HK-2 (cell line): ENCODE data around the gene SGSM2.
A peak's percentile ranks its signal among the peaks of the same experiment; 100 is the strongest.
"Not testable (repeated sequence)": the region's sequence is repeated elsewhere in the genome, so short reads cannot be mapped to it uniquely, and the experiment has no call there.

Experiments used
- DNase-seq: peaks from one replicate; pipeline ENCODE4 v3.0.0-alpha.2; 2018; ENCODE audit not compliant: unreplicated experiment

Gene SGSM2, protein sequence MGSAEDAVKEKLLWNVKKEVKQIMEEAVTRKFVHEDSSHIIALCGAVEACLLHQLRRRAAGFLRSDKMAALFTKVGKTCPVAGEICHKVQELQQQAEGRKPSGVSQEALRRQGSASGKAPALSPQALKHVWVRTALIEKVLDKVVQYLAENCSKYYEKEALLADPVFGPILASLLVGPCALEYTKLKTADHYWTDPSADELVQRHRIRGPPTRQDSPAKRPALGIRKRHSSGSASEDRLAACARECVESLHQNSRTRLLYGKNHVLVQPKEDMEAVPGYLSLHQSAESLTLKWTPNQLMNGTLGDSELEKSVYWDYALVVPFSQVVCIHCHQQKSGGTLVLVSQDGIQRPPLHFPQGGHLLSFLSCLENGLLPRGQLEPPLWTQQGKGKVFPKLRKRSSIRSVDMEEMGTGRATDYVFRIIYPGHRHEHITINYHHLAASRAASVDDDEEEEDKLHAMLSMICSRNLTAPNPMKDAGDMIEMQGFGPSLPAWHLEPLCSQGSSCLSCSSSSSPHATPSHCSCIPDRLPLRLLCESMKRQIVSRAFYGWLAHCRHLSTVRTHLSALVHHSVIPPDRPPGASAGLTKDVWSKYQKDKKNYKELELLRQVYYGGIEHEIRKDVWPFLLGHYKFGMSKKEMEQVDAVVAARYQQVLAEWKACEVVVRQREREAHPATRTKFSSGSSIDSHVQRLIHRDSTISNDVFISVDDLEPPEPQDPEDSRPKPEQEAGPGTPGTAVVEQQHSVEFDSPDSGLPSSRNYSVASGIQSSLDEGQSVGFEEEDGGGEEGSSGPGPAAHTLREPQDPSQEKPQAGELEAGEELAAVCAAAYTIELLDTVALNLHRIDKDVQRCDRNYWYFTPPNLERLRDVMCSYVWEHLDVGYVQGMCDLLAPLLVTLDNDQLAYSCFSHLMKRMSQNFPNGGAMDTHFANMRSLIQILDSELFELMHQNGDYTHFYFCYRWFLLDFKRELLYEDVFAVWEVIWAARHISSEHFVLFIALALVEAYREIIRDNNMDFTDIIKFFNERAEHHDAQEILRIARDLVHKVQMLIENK

DNA sequence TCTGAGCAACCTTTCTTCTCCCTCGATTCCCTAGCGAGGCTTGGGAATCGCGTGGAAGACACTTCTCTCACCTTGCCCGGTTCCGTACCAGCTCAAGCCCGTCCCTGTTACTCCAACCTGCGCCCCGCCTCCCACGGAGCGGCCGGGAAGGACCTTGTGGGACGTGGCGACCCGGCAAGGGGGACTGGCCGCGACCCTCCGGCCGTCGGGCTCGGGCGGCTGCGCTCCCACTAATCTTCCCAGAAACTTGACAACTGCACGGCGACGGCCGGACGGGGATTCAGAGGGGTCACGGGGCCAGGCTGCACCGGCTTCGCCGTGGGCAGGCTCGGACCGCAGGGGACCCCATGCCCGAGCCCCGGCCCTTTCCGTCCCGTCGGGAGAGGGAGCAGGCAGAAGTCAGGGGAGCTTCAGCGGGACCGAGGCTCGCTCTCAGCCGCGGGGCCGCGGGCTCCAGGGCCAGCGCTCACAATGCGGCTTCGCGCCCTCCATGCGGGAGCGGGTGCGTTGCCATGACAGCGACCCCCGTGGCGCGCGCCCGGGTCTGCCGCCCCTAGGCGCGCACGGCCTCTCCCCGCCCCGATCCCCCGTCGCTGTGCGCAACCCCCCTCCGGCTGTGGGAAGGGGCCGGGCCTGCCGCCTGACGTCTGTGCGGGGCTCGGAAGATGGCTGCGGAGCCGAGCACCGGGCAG lies at the start of gene SGSM2:
SGSM2 (plus strand) TSS at position 650 of the 692 bp plus-strand sequence. CDS start 188 bp downstream, outside the sequence.
- peak; percentile 56 for DNase-seq

DNA sequence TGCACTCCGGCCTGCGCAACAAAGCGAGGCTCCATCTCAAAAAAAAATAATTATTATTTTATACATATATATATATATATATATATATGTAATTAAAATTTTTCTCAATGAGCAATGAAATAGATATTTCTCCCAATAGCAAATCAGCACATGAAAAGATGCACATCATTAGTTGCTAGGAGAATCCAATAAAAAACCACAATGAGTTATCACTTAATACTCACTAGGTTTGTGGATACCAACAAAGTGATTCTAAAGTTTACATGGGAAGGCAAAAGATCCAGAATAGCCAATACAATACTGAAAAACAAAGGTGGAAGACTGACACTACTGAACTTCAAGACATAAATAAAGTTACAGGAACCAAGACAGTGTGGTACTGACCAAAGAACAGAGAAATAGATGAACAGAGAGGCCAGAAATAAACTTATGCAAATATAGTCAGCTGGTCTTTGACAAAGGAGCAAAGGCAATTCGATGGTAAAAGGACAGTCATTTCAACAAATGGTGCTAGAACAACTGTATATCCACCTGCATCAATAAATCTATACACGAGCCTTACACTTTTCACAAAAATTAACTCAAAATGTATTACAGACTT lies 47.3 kb upstream of the SGSM2 start:
- DNase-seq = no peak

DNA sequence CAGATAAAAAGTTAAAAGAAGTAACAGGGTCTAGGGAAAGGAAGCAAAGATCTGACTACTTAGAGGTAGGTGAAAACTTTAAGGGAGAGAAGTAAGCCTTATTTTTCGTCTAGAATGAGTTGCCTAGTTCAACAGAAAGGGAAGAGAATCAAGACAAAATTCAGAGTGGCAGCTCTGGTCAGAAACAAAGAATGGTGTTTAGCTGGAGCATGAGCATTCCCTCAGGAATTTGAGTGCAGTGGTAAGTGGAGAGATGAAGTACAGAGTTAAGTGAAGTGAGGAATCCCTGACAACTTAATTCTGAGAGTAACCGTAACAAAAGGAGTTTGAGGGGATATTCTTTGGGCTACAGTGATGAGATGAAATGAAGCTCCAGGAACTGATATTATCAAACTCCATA lies 45.2 kb upstream of the SGSM2 start:
- DNase-seq = no peak

DNA sequence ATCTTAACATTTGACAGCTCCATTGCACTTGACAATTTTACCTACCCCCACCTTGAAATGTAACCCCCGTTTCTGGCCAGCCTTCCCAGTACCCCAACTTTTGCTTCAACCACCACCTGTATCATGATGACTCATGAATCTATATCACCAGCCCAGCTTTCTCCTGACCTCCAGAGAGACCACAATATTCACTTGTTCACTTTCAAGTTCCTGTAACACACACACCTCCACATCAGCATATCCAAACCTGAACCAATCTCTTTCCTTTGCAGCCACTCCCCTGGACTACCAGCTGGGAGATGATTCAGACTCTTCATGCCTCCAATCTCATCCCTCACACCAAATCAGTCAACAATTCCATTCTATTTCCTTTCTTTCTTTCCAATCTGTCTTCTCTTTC lies 41.7 kb upstream of the SGSM2 start:
- DNase-seq = no peak

DNA sequence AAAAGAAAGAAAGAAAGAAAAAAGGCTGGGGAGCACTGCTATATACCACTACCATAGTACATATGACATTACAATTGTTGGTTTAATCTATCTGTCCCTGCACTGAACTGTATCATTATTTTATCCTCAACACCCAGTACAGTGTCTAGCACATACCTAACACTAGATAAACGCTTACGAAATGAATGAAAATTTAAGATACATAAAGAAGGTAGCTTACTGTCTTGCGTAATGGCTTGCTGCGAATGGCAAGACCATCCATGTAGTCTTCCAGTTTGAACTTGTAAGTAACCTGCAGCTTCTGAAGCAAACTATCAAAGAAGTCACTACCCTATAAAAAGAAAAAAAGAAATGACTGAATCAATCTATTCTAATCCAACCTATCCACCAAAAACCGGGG lies 40.3 kb upstream of the SGSM2 start:
- DNase-seq = no peak

DNA sequence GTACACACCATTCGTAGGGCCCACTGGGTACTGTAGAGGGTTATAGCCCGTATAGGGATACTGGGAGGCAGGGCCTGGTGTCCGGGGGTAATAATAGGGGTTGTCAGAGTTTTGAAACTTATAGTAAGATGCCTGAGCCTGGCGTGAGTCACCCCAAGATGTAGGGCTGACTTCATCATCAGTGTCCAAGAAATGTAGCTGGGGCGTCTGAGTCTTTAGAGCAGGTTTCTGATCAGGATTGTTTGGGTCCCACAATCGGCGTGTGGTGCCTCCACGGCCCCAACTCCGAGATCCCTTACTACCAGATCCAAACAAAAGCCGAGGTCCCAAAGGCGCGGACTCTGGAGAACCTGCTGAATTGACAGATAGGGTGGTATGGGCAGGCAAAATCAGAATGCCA lies 38.2 kb upstream of the SGSM2 start:
- DNase-seq = no peak

DNA sequence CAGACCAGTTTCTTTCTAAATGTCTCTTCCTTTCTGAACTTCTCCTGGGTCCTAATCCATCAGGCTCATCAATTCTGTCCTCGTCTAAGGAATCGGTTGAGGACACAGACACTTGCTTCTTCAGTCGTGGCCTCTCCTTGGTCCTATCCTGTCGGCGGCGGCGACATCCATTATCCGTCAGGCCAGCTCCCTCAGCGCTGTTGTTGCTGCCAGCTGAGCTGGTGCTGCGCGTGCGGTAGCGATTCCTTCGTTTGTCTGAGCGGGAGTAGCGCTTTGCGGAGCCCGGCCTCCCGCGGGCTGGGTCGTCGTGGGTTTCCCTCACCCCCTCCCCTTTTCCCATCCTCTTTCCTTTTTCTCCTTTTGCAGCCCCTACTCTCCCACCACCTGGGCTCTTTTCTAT lies 37.5 kb upstream of the SGSM2 start:
- no peak for DNase-seq

DNA sequence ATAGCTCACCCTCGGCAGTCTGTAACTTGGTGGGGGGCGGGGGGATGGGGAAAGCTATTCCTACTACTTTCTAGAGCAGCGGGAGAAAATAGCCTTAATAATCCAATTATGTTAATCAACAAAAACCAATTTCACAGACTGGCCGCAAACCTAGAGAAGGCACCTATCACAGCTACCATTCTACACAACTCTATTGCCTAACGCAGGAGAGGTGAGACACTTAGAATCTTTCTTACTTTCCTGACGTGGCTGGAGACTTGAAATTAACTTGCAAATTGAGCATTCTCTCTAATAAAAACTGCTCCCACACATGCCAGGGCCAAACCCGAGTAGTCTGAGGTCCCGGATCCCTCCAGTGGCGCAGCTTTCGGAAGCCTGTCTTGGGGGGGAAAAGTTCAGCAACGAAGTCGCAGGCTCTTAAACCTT lies 34.5 kb upstream of the SGSM2 start:
- DNase-seq = no peak

DNA sequence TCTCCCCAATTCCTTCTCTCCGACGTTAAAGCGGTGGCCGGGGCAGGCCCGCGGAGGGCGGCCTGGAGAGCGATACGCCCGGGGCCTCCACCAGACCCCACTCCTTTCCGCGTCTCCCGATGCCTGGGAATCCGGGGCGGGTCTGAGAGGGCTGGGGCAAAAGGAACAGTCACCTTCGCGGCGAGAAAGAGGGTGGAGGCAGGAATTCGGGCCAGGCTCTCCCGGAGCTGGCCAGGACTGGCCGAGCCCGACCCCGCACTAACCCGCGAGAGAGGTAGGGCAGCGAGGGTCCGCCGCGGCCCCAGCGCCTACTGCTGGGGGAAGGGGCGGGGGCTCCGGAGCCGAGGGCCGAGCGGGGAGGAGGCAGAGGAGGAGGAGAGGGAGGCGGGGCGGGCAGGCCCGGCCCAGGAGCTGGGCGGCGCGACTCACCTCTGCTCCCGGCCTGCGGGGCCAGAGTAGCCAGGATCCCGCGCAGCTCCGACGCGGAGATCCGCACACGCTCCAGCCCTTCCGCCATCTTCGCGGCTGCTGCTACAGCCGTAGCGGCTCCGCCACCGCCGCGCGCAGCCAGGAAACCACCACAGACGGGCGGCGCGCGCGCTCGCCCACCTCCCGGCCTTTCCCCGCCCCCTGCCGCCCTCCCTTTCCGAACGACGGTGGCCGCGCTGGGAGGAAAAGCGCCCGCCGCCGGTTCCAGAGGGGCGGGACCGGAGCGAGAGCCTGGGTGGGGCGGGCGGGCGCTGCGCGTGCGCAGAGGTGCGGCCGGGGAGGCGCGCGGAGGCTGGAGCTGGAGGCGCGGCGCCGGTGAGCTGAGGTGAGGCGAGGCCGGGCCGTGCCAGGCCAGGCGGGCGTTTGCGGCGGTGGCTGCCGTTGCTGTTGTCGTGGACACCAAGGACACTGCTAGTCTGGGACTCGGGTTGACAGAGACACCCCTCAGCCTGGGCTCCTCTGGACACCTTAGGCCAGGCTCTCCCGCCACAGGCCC lies 33.8 kb upstream of the SGSM2 start, which contains the start of the genes SMG6 and SRR:
SMG6 (minus strand) TSS at position 582 of the 985 bp plus-strand sequence; CDS start at position 517, 65 bp downstream.
SRR (plus strand) TSS at position 747 of the 985 bp plus-strand sequence. CDS start 11,611 bp downstream, outside the sequence.
- DNase-seq = peak; percentile 95

DNA sequence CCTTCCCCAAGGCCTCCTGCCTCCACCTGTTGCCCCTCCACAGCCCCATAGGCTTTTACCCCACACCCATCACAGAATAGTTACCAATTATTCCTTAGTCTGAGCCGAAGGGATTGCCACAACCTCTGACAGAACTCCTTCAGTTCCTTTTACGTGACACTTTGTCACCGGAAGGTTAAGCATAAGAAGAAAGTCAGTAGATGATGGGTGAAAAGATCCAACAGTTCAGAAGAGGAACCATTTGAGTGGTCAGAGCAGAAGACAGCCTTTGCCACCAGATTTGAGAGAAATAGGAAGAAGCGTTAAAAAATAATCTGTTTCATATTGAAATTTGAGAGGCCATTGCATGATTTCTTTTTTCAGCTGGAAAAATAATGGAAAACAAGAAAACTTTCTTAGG lies 32.4 kb upstream of the SGSM2 start:
- no peak for DNase-seq

DNA sequence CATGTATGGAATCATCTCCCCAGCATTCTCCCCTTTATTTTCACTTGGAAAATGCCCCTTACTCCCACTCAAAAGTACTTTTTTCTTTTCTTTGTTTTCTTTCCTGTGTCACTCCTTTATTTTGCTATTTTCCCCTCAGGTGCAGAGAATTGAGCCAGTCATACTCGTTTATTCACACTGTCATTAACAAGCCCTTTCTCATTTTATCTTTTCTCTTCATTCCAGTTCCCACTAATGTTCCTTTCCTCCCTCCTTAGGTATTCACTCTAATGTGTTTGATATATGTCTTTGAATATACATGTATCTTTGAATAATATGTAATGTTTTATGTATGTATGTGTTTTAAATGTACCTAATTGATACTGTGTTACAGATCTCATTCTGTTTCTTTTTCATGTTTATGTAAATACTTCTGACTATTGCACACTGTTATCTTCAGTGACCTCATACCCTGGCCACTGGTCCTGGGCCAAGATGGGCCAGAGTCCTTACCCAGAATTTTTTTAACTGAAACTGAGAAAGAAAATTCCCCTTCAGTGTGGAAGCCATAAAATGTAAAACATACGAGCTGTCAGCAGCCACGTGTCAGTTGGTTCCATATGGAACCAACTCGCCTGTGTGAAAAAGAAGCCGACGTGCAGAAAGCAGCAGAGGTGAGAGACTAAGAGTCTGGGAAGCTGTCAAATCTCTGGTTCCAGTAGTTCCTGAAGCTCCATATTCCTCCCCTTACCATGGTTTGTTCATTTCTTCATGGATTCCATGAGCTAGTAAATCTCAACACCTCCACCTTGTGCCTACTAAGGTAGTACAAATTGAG lies 27.8 kb upstream of the SGSM2 start:
- no peak for DNase-seq

DNA sequence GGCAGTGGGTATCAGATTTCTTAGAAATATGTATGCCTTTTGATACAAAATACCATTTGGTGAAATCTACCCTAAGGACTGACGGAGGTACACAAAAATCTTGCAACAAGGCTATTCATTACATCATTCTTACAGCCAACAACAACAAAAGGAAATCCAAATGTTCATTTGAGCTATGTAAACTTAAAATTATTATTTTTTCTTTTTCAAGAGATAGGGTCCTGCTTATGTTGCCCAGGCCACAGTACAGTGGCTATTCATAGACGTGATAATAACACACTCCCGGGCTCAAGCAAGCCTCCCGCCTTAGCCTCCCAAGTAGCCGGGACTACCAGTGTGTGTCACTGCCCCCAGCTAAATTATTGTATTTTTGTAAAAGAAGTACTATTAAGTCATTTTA lies 24.6 kb upstream of the SGSM2 start:
- DNase-seq = no peak

DNA sequence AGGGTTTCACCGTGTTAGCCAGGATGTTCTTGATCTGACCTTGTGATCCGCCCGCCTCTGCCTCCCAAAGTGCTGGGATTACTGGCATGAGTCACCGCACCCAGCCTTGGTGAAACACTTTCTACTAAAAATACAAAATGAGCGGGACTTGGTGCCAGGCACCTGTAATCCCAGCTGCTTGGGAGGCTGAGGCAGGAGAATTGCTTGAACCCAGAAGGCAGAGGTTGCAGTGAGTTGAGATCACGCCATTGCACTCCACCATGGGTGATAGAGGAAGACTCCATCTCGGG lies 20.4 kb upstream of the SGSM2 start:
- not testable (repeated sequence) for DNase-seq

DNA sequence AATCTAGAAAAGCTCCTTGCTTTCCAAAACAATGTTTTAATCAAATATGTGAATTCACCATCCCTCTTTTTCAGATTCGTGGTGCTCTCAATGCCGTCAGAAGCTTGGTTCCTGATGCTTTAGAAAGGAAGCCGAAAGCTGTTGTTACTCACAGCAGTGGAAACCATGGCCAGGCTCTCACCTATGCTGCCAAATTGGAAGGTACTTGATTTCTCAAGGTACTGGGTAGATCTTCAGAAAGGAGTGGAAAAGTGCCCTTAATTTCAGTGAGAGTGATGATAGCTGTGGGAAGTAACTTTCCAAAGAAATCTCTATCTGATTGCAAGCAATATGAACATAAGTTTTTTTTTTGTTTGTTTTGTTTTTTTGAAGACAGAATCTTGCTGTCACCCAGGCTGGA lies 19.5 kb upstream of the SGSM2 start:
- DNase-seq = no peak

DNA sequence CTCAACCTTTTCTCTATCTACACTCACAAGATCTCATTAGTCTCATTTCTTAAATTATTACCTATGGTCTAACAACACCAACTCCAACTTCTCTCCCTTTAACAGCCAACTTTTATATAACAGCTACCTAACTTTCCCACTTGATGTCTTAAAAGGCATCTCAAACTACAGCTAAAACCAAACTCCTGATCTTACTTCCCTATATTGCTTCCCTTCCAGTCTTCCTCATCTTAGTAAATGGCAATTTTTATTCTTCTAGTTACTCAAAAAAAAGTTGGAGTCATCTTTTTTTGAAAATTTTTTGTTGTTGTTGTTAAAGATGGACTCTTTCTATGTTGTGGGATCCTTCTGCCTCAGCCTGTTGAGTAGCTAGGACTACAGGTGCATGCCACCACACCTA lies 18.2 kb upstream of the SGSM2 start:
- no peak for DNase-seq

DNA sequence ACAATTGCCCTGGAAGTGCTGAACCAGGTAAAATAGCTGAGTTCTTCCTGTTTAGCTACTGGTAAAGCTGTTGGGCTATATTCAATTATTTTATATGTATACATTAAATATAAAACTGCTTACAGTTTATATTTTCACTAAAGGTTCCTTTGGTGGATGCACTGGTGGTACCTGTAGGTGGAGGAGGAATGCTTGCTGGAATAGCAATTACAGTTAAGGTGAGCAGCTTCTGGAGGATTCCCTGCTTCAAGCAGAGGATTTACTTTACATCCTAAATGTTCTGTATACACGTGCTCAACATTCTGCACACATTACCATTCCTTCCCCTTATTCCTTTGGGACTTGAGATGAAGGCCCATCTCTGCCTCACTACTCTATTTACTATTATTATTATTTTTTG lies 15.9 kb upstream of the SGSM2 start:
- no peak for DNase-seq

DNA sequence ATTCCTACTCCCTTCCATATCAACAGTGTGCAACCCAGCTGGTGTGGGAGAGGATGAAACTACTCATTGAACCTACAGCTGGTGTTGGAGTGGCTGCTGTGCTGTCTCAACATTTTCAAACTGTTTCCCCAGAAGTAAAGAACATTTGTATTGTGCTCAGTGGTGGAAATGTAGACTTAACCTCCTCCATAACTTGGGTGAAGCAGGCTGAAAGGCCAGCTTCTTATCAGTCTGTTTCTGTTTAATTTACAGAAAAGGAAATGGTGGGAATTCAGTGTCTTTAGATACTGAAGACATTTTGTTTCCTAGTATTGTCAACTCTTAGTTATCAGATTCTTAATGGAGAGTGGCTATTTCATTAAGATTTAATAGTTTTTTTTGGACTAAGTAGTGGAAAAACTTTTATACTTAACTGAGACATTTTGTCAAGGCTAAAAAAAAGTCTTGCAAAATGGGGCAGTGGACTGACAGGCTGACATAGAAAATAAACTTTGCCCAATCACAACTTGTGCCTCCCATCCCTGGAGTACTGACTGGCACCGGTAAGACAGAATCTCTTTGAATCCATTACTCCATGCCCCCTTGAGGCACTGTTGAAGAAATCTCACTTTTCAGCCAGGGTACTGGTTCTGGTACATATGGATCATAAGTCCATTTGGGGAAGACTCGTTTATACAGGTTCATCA lies 13.5 kb upstream of the SGSM2 start:
- no peak for DNase-seq

DNA sequence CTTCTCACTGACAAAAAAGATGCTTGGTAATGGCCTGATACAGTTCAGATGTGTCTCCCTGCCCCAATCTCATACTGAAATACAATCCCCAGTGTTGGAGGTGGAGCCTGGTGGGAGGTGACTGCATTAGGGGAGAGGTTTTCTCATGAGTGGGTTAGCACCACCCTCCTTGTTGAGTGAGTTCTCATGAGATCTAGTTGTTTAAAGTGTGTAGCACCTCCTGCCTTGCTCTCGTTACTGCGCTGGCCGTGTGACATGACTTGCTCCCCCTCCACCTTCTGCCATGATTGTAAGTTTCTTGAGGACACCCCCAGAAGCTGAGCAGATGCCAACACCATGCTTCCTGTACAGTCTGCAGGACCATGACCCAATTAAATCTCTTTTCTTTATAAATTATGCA lies 6.0 kb upstream of the SGSM2 start:
- DNase-seq = no peak

DNA sequence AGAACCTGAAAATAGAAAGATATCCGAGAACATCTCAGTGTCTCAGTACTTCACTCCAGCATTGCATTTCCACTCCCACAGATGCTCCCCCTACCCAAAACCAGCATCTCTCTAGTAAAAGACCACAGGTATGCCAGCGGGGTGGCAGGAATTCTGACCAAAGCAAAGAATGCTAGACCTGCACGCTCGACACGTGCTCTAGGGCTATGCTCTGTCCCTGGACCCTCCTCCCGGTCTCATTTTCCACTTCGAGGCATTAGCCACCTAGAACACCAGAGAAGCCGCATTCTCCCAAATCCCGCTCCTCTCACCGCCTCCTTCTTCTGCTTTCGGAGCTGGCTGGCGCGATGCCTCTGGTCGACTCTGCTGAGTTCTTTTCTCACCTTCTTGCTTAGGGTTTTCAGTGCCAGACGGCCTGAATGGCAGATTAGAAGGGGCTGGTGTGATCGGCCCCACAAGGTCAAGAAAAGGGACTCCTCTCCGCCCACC lies 1.5 kb upstream of the SGSM2 start:
- peak; percentile 48 for DNase-seq
